SW 1271 (cell line): ENCODE results near the gene LHFPL2.

Experiments
- DNase-seq, 2 experiments: peaks; one replicate each; lab custom pipeline; 2025; lab: John Stamatoyannopoulos, UW

Gene LHFPL2

GRCh38 chr5:78568212-78568611 lies 80.4 kb downstream of the LHFPL2 start:
- DNase-seq: no peak

GRCh38 chr5:78567617-78568016 lies 81.0 kb downstream of the LHFPL2 start:
- no peak for DNase-seq

DNA sequence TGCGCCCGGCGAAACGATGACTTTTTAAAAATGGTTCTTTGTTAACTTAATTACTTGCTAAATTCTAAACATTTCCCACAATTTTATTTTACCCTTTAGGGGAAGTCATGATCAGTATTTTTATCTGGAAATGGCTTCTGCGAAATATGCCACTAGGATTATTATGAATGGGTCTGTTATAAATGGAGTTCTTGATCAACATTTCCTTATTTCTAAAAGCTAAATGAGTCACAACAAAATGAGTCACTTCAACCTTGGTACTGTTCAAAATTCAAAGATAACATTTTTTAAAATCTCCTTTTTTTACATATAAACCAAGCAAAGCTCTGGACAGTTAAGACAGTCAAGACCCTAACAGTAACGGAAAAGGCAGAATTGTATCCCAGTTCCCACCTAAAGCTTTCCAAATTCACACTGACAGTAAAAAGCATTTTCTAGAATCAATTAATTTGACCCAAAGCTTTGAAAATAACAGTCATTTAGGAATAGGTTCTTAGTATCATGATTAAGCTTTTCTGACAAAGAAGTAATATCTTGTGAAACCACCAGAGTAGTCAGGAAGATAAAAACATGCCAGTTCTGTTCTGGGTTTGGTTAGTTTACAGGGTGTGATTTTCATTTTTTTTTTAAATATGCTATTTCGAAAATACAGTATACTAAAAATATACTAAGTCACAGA lies 81.7 kb downstream of the LHFPL2 start:
- peak in 1 of 2 experiments; percentile 11 for DNase-seq

DNA sequence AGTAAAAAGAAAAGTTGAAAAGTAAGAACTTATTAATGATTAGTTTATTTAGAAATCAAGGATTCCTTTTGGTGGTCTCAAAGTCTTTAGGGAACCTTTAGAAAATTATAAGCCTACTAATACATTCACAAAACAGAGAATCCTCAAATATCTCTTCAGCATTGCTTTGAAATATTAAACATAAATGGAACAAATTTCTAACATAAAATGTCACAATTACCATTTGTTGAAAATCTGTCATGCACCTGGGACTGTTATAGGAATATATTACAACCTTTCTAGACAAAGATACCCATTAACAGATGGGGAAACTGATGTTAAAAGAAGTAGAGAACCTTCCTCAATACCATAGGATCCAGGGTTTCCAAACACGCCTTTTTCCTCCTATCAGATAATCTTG lies 83.2 kb downstream of the LHFPL2 start:
- no peak for DNase-seq

DNA sequence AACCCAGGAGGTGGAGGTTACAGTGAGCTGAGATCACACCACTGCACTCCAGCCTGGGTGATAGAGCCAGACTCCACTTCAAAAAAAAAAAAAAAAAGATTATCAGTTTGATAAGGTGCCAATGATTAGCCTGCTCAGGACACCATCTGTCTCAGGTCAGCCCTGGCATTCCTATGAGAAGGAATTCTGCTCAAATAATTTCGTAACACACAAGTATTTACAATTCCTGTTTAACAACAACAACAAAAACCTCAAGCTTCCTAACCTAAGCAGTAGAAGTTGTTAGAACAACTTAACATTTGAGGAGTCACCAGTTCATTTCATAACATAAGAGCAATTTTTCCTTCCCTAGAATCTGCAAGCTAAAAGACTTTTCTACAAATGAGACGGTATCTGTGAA lies 85.0 kb downstream of the LHFPL2 start:
- DNase-seq: no peak

DNA sequence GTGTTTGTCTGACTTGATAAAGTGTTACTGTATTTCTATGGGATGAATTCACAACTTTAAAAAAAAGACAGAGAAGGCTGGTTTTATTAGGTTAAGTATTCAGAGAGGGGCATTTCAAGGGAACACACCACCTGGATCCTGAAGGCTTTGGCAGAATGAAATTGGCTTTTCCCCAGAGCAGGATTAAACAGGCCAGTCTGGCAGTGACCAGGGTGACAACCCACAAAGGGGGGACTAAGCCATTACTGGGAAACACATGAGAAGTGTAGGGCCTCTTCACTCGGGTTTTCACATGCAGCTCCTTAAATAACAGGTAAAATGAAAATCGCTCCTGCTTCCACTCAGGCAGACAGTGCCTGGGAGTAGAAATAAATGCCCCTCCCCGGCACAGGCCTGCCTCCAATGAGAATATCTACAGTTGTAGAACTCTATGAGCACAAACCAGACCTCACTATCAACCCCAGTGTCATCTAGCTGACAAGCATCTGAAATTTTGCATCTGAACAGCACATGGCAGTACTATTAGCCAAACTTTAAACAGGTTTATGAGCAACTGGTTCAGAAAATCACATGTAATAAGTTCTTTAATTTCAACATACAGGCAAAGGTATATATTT lies 85.8 kb downstream of the LHFPL2 start:
- no peak for DNase-seq

GRCh38 chr5:78562001-78562400 lies 86.6 kb downstream of the LHFPL2 start:
- DNase-seq: no peak

DNA sequence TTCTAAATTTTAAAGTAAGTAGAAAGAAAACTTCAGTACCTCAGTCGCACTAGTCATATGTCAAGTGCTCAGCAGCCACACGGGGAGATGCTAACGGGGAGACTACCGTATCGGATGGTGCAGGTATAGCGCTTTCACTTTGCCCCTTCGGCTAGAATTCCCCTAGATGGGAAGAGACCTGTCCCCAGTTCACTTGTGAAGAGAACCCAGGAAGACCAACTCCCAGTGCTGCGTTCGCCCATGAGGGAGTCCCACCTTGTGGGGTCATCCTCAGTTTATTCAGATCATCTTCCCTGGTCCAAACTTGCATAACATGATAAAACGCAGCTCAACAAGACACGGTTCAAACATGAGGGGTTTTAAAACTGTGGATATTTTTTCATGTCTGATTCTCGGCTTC lies 87.3 kb downstream of the LHFPL2 start:
- no peak for DNase-seq

GRCh38 chr5:78560000-78560855 lies 88.3 kb downstream of the LHFPL2 start:
- no peak for DNase-seq

- DNase-seq: no peak
Observed at GRCh38 chr5:78557601-78558000, 91.0 kb downstream of the LHFPL2 start.

DNA sequence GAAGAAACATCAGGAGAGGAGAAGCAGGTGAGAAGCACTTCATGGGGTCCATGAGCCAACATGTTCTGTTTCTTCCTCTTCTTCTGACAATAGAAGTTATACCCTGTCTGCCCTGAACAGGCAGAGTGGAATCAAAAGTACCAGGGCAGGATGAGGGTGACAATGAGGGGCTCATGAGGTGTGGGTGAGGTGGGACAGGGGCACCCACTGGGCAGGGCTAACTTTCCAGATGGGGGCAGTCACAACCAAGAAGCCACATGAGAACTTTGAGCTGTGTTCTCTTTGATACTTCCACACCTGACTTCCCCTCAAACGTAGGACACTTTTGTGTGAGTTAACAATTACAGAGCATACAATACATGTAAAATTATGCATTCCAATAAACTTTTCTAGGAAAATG lies 92.7 kb downstream of the LHFPL2 start:
- no peak for DNase-seq

GRCh38 chr5:78554670-78555069 lies 93.9 kb downstream of the LHFPL2 start:
- DNase-seq: no peak

GRCh38 chr5:78553580-78554353 lies 94.8 kb downstream of the LHFPL2 start:
- no peak for DNase-seq

DNA sequence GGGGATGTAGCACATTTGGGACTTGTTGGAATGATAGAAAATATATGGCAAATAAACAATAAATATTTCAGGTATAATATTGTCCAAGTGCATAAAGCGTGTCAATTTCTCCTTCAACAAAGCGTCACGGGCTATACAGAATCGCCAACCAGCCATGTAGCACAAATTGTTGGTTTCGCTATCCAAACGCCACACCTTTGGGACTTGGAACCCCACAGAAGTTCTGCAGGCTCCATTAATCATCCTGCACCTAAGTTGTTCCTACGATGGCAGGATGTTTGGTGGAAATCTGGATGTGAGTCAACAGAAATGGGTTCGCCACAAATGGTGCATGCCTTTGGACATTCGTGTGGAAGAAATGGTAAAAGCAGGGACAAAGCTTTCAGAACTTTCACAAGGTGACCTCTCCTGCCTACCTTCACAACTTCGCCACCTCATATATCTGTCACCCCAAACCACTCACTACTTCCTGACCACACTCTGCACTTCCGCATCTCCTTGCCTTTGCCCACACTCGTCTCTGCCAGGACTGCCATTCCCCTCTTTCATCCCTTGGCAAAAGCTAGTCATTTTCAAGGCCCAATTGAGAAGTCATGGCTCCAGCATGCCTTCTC lies 95.7 kb downstream of the LHFPL2 start:
- DNase-seq: no peak

DNA sequence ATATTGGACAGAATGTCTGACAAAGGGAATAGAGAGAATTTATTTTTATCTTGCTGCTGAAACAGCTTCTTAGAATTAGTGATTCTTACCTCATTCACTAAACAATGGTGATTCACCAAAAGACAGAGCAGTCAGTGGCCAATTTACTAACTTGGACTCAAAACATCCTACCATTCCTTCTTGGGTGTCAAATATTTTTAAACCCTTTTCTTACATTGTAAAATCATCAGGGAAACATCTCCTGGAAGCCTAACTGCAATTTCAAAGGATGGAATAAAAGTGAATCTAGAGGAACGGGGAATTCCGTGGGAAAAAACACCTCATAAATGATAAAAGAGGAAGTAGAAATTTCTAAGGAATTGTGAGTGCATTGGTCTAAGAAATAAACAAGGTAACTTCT lies 97.7 kb downstream of the LHFPL2 start:
- no peak for DNase-seq

DNA sequence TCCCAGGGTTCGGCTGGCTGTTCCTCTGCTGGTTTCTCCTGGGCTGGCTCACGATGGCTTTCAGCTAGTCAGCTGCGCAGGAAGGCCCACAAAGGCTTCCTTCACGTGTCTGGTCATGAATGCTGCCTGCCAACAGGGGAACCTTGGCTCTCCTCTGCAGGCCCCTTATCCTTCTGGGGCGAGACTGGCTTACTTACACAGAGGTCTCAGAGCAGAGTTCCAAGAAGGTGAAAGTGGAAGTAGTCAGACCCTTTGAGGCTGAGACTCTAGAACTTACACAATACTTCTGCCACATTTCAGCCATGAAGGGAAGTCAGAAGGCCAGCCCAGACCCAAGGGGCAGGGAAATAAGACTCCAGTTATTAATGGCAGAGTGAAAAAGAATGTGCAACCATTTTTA lies 99.5 kb downstream of the LHFPL2 start:
- DNase-seq: no peak

- DNase-seq: no peak
Observed at GRCh38 chr5:78547731-78548615, 100.6 kb downstream of the LHFPL2 start.

- no peak for DNase-seq
Observed at GRCh38 chr5:78547183-78547582, 101.4 kb downstream of the LHFPL2 start.

DNA sequence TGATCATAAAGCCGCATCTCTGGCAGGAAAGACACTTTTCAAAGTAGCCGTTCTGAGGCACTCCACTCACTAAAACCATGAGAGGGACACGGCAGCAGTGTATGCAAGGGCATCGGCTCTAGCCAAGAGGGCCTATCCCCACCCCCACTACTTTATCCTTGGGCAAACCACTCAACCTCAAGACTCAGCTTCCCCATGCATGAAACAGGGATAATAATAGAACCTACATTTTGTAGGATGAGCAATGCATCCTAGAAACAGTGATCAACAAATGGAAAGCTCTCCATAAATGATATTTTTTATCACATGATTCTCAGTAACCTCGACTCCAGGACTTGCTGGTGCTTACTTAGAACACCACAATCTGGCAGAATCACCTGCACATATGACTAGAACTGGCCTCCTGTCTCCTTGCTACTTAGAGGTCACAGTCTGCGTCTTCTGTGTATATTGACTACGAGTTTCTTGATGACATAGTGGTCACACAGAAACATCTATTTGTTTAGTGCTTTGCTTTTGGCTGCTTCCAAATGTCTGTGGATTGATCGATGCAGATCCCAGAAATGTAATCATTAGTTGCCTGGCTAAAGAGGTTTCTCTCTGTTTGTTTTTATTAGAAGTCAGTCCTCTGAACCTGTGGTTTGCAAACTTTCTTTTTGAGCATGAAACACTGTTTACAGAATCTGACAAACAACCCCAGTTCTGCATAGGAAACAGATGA lies 102.1 kb downstream of the LHFPL2 start:
- no peak for DNase-seq

DNA sequence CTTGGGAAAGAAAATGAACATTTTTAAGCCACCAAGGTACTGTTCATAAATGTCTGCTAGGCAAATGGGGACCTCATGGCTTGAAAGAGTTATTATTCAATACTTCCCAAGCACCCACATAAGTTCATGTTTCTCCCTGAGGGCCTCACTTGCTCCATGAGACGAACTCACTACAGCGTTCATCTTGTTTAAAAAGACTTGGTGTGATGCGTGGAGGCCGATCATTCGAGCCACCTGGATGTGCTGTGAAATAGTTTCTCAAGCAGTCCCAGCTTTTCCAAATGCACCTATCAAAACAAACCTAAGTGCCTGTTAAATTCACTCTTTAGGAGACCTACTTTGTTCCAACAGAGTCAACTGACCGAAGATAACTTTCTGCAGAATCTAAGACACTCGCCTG lies 103.2 kb downstream of the LHFPL2 start:
- no peak for DNase-seq
